Nucleus accumbens (tissue), 56 donors: ENCODE measurements around the gene ADSS1.

Experiments used
- DNase-seq, 56 donors: peaks; one replicate each; lab custom pipeline; 2025; lab: John Stamatoyannopoulos, UW

Gene ADSS1

DNA sequence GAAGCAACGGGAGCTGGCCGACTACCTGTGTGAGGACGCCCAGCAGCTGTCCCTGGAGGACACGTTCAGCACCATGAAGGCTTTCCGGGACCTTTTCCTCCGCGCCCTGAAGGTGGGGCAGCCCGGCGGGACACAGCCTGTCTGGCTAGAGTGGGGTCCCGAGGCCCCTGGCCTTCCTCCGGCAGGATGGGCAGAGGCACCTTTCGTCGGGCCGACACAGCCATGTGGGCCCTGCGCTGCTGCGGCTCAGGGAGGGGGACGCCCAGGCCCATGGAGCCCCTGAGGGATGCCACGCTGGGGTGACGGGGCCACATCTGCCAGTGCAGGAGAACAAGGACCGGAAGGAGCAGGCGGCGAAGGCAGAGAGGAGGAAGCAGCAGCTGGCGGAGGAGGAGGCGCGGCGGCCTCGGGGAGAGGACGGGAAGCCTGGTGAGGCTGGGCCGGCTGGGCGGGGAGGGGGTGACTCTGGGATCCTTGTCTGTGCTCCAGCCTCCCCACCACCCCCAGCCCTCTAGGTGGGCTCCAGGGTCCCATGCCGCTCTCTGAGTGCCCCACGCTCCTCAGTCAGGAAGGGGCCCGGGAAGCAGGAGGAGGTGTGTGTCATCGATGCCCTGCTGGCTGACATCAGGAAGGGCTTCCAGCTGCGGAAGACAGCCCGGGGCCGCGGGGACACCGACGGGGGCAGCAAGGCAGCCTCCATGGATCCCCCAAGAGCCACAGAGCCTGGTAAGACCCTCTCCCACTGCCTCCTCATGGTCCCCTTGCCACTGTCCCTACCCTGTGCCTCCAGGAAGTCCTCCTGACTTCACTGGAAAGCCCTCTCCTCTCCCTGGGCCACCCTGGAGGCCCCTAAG, 10.9 kb upstream of the ADSS1 start:
- DNase-seq = no peak

DNA sequence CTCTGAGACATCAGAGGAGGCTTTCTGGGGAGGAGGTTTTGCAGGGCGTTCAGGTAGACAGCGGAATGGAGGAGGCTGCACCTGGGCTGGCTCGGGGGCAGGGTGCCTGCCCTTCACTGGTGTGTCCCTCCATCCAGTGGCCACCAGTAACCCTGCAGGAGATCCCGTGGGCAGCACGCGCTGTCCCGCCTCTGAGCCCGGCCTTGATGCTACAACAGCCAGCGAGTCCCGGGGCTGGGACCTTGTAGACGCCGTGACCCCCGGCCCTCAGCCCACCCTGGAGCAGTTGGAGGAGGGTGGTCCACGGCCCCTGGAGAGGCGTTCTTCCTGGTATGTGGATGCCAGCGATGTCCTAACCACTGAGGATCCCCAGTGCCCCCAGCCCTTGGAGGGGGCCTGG, 10.0 kb upstream of the ADSS1 start:
- no peak for DNase-seq

DNA sequence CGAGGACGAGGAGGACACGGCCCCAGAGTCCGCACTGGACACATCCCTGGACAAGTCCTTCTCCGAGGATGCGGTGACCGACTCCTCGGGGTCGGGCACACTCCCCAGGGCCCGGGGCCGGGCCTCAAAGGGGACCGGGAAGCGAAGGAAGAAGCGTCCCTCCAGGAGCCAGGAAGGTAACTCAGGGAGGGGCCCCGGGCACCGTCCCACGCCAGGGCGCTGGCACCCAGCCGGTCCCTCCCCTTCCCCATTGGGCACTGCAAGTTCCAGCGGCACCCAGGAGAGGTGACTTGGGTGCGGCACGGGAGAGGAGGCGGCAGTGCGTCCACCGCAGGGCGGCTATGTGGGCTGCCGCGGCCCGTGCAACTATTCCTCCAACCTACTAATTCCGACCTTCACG, 9.3 kb upstream of the ADSS1 start:
- no peak for DNase-seq

DNA sequence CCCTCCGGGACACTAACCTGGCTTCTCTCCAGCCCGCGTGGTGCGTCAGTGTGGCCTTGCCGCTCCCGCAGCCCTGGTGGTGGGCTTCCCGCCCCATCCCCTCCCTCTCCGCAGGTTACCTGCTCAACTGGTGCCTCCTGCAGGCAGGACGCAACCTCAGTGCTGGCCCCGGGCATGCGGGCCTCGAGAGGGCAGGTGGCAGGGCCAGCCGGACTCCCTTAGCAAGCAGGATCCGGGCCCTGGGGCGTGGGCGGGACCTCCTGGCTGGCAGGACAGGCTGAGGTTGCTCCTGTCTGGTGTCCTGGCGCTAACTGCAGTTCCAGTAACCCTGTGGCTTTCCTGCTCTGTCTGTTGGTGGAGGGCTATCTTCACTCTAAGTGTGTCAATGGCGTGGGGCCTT, 8.6 kb upstream of the ADSS1 start:
- DNase-seq = no peak

DNA sequence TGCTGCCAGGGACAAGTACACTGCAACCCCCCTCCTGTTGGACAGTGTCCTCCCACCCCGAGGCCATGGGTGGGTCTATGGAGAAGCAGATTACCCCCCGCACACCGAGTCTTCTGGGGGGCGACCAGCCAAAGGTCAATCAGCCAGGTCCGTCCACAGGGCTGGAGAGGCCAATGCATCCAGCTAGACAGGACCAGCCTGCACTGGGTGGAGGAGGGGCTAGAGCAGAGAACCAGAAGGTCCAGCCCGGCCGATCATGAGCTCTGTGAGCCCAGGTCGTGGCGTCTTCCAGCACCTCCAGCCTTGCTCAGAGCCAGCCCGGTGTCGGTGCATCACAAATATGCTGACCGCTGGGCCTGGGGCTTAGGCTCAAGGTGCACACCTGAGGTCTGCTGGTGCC, 8.2 kb upstream of the ADSS1 start:
- DNase-seq = no peak

DNA sequence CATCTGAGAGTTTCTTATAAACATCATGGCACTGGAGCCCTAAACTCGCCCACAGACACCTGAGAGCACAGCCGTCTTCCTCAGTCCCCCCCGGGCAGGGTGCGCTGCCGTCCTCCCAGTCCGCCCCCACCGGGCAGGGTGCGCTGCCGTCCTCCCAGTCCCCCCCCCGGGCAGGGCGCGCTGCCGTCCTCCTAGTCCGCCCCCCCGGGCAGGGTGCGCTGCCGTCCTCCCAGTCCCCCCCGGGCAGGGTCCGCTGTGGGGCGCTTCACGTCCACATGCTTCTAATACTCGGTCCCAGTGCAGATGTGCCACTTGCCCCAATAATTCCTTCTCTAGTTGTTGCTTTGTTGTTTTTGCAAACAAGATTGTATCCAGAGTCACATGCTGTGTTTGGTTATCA, 6.9 kb upstream of the ADSS1 start:
- peak in 2 of 56 donors; percentile 11 to 29 for DNase-seq

DNA sequence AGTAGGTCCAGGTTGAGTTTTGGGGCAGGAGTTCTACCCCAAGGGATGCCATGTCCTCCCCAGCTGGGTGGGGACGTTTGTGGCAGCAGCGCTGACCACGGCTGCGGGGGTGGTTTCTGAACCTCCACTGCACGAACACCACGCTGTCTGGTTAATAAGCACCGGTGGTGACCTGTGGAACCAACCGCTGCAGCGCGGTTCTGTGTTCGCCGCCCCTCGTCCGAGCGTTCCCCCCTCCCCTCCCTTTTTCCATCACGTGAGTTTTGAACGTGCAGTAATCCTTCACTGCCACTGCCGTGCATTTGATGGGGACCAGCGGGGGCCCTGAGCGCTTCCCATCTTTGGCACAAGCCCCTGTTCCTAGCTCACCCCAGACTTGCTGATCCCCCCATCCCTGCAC, 6.4 kb upstream of the ADSS1 start:
- no peak for DNase-seq

DNA sequence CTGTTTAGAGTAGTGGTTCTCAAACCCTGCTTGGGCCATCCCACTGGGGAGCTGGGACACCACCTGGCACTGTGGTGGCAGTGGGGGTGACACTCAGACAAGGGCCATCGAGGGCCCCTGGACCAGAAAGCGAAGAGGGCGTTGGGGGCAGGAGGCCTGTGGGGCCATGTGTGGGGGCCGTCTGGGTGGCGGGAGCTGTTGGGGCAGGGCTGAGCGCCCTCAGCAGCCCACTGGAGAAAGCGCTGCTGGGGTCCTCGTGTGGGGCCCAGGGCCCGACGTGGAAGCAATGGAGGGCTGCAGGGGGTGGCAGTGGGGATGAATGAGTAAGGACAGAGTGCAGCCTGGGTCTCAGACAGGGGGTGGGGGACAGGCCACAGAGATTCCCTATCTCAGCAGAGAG, 5.9 kb upstream of the ADSS1 start:
- DNase-seq = no peak

DNA sequence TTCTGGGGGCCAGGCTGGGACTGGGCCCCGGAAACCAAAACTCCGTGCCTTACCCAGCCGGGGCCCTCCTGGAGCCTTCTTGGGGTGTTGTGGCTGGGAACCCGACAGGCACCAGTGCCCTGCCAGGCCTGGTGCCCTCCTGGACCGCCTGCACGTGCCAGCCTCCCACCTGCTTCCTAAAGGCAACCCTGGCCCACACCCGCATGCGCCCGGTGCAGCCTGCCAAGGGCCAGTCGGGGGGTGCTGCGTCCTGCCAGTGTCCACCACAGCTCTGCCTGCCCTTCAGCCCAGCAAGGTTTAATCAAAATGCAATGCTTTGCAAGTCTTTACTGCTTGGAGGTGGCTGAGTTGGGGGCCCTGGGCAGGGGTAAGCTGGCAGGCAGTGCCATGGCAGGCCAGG, 5.2 kb upstream of the ADSS1 start:
- no peak for DNase-seq

DNA sequence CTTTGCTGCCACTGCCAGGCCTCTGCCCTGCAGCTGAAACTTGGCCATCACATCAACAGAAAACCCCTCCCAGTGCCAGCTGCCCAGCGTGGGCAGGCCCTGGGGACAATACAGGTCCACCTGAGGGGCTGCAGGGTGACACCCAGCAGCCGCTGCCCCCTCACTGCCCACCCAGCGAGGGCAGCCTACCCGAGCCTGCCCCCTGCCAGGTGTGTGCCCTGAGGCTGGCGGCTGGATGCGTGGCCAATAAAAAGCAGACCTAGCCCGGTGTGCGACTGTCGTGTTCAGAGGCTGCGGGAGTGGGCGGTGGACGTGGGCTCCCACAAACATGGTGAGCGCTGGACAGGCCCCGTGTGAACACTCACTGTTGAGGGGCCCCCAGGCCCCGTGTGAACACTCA, 4.7 kb upstream of the ADSS1 start:
- no peak for DNase-seq

DNA sequence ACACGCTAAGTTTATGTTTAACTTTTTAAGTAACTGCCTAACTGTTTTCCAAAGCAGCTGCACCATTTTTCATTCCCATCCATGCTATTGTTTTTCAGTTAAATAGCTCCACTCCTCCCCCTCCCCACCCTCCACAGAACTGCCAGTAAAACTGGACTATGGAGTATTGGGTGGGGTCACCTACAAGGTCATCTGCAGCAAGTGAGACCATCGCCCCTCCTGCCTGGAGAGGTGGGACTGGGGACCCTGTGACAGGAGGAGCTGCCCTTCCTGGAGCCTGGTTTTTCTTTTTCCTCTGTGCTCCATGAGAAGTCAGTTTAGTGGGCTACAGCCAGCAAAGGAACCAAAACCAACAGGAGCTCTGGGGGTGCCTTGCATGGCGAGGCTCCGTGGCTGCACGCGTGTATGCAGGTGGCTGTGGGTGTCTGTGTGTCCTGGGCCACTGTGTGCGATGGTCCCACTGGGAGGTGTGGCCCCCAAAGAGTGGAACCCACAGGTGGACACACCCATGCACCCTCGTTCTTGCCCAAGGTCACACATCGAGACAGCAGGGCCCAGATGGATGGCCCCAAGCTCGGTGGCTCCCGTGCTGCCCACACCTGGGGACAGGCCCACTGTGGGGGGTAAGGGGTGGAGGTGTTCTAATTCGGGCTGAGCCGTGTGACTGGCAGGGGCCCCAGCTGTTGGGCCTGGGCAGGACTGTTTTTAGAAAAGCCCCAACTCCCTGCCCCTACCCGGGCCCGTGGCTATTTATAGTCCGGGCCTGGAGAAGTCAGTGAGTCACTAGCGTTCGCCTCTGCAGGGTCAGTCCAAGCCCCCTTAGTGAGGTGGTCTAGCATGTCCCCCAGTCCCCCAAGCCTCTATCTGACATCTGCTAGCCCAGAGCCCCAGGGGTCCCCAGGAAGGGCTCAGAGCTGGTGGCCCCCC, 2.3 kb upstream of the ADSS1 start:
- no peak for DNase-seq

DNA sequence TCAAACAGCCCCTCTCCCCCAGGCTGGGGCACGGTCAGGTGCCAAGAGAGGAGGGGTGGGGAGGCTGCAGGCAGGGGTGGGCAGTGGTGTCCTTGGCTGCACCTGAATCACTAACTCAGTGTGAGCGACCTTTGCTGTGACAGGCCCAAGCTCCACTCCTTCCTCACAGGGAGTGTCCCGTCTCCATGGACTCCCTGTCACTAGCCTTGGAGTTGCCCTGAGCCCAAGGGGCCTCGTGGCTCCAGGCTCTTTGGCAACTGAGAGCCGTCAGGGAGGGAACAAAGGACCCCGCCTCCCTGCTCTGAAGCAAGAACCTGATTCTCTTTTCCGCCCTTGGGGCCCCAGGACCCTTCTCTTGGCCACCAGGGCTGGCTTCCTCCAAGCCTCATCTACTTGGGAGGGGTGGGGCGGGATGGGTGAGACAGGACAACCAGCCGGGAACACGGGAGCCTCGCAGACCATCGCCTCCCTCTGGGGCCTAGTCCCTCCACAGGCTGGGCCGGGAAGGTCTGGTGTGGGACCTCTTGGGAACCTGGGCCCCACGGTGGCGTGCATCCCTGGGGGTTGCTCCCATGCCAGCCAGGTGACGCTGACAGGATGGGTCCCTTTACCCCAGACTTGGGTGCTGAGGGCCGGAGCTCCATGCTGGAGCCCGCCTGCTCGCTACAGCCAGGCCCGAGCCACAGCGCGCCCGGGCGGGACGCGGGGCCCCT, 935 bp upstream of the ADSS1 start:
- no peak for DNase-seq

DNA sequence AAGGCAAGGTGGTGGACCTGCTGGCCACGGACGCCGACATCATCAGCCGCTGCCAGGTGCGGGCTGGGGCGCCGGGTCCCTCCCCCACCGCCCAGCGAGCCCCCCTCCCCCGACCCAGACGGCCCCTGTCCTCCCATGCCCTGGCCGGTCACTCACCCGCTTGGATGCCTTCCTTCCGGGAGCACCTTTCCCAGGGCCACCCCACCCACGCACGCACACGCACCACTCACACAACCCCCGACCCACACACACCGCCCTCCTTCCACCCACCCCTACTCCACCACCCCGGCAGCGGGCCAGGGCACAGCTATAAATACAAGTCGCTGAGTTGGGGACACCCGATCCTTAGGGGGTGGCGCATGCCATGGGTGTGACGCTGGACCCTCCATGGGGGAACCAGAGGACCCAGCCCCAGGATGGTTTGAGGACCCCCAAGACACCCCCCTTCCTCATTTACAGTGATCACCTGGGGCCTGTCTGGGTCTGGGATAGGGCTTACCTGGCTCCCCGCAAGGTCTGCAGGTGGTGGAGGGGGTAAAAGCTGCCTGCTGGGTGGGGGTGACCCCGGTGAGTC, 465 bp downstream of the ADSS1 start:
- DNase-seq = peak in 9 of 56 donors; percentile 19 to 81 (median 49)

DNA sequence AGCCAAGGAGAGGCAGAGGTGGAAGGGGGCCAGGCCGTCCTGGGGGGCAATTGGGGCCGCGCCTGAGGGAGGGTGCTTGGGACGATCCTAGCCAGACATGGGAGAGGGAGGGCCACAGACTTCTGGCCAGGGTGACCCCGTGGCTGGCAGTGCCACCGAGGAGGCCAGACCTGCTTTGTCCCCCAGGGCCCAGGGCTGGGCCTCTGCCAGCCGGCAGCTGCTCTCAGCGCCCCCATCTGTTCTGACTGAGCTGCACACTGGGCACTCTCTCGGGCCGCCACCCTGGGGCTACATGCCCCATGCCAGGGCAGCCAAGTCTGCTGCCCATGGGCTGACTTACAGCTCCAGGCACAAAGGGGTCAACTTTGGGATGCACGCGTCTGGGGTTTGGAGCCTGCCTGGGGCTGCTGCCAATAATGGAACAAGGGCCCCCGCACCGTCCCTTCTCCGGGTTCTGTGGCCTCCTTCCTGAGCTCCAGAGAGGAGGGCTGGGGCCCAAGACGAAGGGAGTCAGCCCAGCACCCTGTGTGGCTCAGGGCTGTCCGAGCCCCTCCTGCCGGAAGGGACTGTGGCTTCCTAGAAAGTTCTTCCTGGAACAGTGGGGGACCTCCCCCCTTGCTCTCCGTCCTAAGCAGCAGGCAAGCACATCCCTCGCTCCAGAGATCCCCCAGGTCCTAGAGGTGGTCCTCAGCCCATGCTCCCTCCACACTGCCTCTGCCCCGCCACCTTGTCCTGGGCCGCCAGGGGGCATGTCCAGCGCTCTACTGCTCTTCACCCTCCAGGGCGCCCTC, 1.1 kb downstream of the ADSS1 start:
- peak in 29 of 56 donors; percentile 17 to 81 (median 39) for DNase-seq

DNA sequence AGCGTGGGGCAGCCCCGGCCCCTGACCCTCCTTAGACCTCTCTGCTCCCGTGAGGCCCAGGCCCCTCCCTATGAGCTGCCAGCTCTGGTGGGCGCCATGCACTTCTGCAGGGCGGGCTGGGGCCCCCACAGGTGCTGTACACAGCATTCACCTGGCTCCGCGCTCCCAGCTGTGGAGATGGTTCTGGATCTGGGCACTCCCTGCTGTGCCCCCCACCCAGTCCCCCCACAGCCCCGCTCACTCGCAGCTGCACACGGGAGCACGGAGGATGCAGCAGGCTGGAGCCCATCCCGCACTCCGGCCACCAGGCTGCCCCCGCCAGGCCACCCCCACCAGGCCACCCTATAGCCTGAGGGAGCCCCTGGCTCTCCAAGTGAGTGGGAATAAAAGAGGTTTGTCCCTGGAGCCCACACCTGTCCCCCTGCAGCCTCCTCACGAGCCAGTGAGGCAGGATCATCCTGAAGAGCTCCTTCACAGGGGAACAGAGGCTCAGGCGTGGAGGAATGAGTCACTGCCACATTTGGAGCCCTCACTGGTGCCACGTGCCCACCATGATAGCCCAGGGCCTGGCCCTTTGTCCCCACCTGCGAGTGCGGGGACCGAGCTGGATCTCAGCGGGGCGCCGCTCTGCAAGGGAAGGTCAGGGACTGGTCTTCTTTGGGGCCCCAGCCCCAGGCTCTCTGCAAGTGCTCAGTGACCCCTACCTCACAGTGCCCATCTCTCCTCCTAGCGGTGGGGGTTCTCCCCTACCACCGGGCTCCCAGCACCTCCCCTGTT, 1.9 kb downstream of the ADSS1 start:
- no peak for DNase-seq

DNA sequence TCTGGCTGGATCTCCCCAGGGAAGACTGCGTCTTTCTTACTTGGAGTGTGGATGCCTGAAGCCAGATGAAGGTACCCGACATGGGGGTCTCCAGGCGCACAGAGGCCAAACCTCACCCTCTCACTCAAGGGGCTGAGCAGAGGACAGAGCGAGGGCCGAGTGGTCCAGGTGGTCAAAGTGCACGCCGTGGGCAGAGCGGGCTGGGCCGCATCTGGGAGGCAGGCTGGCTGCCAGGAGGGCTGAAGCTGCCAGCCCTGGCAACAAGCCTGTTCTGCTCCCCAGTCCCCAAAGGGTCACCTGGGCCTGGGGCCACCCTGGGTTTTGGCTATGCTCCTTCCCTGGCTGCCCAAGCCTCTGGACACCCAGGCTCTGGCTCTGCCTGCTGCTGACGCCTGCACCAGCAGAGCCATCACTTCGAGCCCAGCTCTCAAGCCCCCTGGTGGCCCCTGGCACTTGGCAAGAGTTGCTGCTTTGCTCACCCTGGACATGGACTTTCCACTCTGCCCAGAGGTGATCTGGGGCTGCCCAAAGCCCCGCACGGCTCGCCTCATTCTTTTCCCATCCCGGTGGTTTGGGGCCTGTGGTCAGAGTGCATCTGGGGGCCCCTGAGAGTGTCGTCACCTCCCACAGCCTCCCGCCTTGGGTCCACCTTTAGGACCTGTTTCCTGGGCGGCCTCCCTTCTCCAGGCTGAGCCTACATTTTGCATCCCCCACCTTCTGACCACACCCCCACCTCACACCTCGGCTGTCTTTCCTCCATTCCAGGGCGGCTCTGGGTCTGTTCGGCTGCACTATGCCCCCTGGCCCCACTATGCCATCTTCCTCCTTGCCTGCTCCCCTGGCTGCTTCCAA, 2.8 kb downstream of the ADSS1 start:
- DNase-seq = peak in 6 of 56 donors; percentile 11 to 41 (median 26)

DNA sequence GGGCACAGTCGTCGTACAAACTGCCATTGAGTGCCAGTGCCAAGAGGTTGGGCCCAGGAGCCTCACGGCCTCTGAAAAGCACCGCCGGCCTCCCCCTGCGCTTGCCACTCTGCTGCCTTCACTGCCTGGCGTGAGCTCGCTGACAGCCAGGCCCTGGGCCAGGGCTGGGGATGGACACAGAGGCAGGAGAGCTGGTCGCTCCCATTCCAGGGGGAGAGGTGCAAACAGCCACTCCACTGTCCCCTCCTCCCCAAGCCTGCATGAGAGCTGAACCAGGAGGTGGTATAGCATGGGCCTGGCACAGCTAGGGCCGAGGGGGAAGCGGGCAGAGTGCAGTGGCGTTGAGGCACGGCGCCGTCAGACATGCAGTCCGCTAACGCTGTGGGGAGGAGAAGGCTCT, 4.6 kb downstream of the ADSS1 start:
- DNase-seq = no peak
